RWPE1 (cell line): Measurements from ENCODE around the gene FBL.
"Not testable (repeated sequence)": the region's sequence is repeated elsewhere in the genome, so short reads cannot be mapped to it uniquely, and the experiment has no call there.

Experiments used
- CTCF ChIA-PET: fragments of 350-600 bp; sonication (Branson Sonifier 250); formaldehyde crosslinking; extraction: SDS; loops from one replicate; lab custom pipeline; 2021; lab: Yijun Ruan, JAX
- POLR2A ChIA-PET: fragments of 400-600 bp; formaldehyde crosslinking; extraction: SDS; loops from one replicate; lab custom pipeline; 2020; ENCODE audit warnings: antibody characterized with exemption; ENCODE audit not compliant: low non-redundant PET; lab: Yijun Ruan, JAX
- DNase-seq: peaks from one replicate; pipeline ENCODE4 v3.0.0; 2012; ENCODE audit warnings: low spot score
- H3K27ac ChIP-seq: fragments of 450-650 bp; 2 replicates; pipeline ENCODE4 v1.5.1; 2017
- TF ChIP-seq, protein P1 (sequence below): fragments of 450-650 bp; conservative IDR thresholded peaks from 2 replicates; pipeline ENCODE4 v1.5.1; 2017; ENCODE audit warnings: low read depth, mild to moderate bottlenecking

Gene FBL

DNA sequence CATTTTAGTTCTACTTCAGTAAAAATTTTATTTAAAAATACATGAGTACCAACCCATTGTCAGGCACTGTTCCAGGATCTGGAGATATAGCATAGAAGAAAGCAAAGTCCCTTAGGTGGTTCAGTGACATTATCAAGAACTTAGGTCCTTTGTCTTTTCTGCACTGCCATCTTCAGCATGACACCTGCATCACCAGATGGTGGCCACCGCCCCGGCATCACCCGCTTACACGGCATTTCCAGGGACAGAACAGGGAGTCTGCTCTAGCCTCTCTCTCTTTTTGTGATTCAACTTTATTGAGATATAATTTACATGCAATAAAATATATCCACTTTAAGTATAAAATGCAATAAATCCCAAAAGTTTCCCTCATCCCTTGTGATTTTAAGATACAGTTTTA lies 35.8 kb downstream of the FBL start:
- no peak for DNase-seq
- H3K27ac ChIP-seq: no peak overlapping the region
- TF ChIP-seq, protein P1, sequence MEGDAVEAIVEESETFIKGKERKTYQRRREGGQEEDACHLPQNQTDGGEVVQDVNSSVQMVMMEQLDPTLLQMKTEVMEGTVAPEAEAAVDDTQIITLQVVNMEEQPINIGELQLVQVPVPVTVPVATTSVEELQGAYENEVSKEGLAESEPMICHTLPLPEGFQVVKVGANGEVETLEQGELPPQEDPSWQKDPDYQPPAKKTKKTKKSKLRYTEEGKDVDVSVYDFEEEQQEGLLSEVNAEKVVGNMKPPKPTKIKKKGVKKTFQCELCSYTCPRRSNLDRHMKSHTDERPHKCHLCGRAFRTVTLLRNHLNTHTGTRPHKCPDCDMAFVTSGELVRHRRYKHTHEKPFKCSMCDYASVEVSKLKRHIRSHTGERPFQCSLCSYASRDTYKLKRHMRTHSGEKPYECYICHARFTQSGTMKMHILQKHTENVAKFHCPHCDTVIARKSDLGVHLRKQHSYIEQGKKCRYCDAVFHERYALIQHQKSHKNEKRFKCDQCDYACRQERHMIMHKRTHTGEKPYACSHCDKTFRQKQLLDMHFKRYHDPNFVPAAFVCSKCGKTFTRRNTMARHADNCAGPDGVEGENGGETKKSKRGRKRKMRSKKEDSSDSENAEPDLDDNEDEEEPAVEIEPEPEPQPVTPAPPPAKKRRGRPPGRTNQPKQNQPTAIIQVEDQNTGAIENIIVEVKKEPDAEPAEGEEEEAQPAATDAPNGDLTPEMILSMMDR: no peak
- POLR2A ChIA-PET: no interaction called here
- CTCF ChIA-PET: no interaction called here

DNA sequence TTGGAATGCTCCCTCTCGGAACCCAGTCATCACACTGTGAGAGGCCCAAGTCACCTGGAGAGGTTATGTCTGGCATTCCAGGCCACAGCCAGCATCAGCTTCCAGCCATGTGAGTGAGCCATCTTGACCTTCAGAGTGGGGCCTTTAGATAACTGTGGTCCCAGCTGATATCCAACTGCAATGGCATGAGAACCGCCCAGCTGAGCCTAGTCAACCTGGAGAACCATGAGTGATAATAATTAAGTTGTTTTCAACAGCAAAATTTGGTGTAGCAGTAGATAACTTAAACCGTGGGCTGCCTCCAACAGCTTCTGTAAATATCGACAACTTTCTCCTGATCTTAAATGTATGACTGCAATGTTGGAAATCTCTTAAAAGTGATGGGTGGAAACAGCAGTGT lies 36.8 kb downstream of the FBL start:
- no peak for DNase-seq
- ChIA-PET CTCF (interaction anchor here (0.6 kb wide), 1 partner anchor 469 kb away, joined by 10 read pairs; no protein-coding TSS in a partner anchor), POLR2A (no interaction called here)
- TF ChIP-seq, protein P1: no peak
- no peak overlapping the region for H3K27ac ChIP-seq

DNA sequence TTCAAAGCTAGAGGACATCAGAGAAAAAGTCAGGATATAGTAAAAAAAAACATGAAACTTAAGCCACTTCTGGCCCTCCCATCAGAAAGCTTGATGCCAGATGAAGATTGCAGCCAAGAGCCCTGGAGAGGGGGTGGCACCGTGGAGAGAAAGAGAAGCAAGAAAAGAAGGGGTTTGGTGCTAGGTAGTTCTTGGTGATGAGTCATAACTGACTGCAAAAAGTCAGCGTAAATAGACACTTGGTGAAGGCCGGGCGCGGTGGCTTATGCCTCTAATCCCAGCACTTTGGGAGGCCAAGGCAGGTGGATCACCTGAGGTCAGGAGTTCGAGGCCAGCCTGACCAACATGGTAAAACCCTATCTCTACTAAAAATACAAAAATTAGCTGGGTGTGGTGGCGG lies 37.5 kb downstream of the FBL start:
- H3K27ac ChIP-seq, DNase-seq, POLR2A ChIA-PET: not testable (repeated sequence)
- CTCF ChIA-PET: interaction anchor here (0.6 kb wide), 2 partner anchors 36 to 492 kb away, joined by 3 to 4 read pairs; no protein-coding TSS in a partner anchor

DNA sequence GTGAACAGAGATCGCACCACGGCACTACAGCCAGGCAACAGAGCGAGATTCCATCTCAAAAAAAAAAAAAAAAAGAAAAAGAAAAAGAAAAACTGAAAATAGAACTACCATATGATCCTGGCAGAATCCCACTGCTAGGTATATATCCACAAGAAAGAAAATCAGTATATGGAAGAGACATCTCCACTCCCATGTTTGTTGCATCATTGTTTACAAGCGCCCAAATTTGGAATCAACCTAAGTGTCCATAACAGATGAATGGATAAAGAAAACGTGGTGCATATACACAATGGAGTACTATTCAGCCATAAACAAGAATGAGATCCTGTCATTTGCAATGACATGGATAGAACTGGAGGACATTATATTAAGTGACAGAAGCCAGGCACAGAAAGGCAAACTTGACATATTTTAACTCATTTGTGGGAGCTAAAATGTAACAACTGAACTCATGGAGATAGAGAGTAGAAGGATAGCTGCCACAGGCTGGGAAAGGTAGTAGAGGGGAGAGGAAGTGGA lies 38.3 kb downstream of the FBL start:
- TF ChIP-seq, protein P1: no peak
- no peak overlapping the region for H3K27ac ChIP-seq
- CTCF ChIA-PET: interaction anchor here (0.6 to 1.2 kb wide), 2 partner anchors 15 to 493 kb away, joined by 3 read pairs; no protein-coding TSS in a partner anchor
- POLR2A ChIA-PET: no interaction called here
- DNase-seq: no peak

DNA sequence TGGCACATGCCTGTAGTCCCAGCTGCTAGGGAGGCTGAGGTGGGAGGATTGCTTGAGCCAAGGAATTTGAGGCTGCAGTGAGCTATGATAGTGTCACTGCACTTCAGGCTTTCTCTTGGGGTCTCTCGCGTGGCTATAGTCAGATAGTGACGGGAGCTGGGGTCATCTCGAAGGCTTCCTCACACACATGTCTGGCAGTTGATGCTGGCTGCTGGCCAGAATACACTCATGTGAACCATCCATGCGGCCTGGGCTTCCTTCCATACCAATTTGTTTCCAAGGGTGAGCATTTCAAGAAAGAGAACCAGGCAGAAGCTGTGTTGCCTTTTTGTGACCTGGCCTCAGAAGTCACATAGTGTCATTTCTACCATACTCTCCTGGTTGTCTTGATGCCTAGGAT lies 41.1 kb downstream of the FBL start:
- H3K27ac ChIP-seq: no peak overlapping the region
- TF ChIP-seq, protein P1: no peak
- CTCF ChIA-PET: interaction anchor here (0.6 kb wide), 1 partner anchor 263 kb away, joined by 3 read pairs; no protein-coding TSS in a partner anchor
- POLR2A ChIA-PET: no interaction called here
- DNase-seq: no peak

DNA sequence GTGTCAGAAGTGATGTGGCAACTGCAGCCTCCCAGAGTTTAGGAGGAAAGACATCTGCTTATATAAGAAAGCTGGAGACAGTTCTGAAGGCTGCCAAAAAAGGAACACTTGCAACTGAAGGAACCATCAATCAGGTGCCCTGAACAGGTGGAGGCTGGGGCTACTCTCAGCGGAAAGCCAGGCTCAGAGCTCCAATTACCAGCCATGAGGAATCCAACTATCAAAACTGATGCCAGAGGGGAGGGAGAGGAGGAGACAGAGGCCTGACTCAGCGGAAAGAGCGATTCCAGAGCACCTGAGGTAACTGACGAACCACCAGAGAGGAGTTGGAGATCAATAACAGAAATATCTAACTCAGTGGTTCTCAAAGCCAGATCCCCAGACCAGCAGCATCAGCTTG lies 43.2 kb downstream of the FBL start:
- ChIA-PET CTCF (interaction anchor here (0.6 kb wide), 1 partner anchor 43 kb away, joined by 4 read pairs; no protein-coding TSS in a partner anchor), POLR2A (no interaction called here)
- TF ChIP-seq, protein P1: no peak
- DNase-seq: no peak
- no peak overlapping the region for H3K27ac ChIP-seq

DNA sequence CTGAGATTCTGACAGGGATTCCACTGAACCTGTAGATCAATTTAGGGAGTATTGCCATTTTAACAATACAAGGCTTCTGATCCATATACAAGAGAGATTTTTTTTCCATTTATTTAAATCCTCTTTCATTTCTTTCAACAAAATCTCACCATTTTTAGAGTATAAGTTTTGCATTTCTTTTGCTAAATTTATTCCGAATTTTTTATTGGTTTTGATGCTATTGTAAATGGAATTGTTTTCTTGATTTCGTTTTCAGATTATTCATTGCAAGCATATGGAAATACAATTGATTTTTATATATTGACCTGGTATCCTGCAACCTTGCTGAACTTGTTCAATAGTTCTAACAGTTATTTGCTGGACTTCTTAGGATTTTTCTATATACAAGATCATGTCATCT lies 49.1 kb downstream of the FBL start:
- H3K27ac ChIP-seq: no peak overlapping the region
- TF ChIP-seq, protein P1: no peak
- DNase-seq: no peak
- CTCF ChIA-PET: no interaction called here
- POLR2A ChIA-PET: no interaction called here
